Left ventricle myocardium superior (tissue), 1 donor: ENCODE data around the gene CD34. TPM values are rescaled to one million over a fixed set of nuclear protein-coding genes. Genes with fewer than 3 reads are reported as not detected.

ENCODE experiments used
- ATAC-seq: fragments of 200-7000 bp; cut with Tn5 transposase; one replicate; pipeline ENCODE4 v1.9.1; 2020; ENCODE audit warnings: mild to moderate bottlenecking, moderate library complexity
- DNase-seq: peaks from one replicate; pipeline ENCODE4 v3.0.0-alpha.2; 2020
- intact Hi-C: fragments of 100-400 bp; cut with micrococcal nuclease; formaldehyde crosslinking; loops from one replicate; pipeline ENCODE4 v1.11.0; 2022
- total RNA-seq: library from RNA; stranded (reverse); fragmentation: NEBNext Ultra II Directional; extraction: Animal tissue kit (Norgen Biotek cat#: 25700); gene quantifications from one replicate; pipeline ENCODE4 v1.2.1, GENCODE V29; 2021
- donor health status: DM: no; HTN: yes; CAD: no; lungs with severe emphysema.

CD34 gene
- total RNA-seq, 1 donor from 2014 or later: 72.1 TPM

DNA sequence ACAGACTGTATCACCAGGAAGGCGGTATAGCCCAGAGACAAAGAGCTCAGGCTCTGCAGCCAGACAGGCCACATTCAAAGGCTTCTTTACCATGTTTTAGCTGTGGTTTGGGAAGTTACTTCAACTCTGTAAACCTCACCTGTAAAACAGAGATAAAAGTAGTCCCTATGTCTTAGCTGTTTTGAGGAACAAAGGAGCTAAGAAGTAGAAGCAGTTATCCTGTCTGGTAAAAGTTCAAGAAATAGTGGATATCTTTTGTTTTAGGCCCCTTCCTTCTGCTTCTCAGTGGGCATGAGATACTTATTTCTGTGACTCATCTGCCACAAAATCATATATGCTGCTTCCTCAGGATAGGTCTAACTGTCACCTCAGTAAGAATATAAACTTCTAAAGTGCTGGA is 6.5 kb downstream of the CD34 start:
- ATAC-seq (no peak), DNase-seq (no peak)
- intact Hi-C loops: no loop called here

DNA sequence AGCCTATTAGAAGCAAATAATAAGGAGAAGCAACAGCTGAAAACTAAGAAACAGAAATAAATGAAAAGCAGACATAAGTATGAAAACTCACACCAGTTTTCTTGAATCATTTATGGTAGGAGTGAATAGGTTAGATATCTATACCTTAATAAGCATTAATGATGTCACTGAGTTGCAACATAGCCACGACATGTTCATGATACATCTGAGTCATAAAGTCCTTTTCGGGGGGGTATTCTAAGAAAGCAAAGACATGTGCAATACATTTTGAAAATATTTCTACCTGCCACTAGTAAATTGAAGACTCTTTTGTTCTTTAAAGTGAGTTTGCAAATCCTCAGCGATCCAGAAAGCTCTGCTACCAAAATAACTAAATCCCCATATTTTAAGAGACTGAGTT is 7.2 kb downstream of the CD34 start:
- DNase-seq: no peak
- intact Hi-C loops: no loop called here
- no peak for ATAC-seq

DNA sequence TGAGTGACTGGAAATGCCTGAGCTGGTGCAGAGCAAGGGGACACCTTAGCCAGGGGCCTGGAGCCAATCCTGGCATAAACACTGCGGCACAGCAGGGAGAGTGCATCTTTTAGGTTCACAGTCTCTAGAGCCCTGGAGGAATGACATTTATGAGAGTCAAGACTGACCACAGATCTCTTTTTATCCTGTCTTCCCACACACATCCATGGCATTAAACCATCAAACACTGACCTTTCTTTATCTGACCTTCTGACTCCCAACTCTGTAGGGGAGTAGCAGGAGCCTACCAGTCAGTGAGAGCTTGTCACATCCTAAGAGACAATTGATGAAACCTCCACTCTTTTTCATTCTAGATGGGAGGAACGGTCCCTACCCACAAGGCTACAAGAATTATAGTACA is 7.9 kb downstream of the CD34 start:
- no peak for DNase-seq
- ATAC-seq: peak; percentile 9
- intact Hi-C loops: no loop called here

GRCh38 chr1:207902566-207902965 is 8.4 kb downstream of the CD34 start:
- intact Hi-C loops: no loop called here
- DNase-seq: peak; percentile 46
- peak; percentile 50 for ATAC-seq

DNA sequence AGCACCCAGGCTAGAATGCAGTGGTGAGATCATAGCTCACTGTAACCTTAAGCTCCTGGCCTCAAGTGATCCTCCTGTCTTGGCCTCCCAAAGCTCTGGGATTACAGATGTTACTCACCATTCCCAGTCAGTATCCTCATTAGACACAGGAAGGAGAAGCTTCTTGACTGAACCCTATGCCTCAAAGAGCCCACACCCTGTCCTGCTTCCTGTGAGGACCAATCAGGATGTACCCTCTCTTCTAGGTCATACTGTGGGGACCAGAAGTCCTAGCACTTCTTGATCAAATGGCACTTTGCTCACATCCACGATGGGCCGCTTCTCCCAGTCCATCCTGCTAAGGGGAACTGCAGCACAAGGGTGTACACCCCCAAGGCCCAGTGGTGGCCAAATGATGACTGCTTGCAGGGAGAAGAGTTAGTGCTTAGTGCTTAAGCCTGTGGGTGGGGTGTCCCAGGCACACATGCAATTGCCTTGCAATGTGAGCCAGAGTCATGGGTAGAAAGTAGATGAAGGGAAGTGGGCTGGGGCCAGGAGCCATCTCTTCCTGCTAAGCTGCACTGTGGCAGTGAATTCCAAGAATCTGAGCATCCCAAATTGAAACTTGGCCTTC is 9.8 kb downstream of the CD34 start:
- DNase-seq: no peak
- ATAC-seq: peak; percentile 9
- intact Hi-C loops: no loop called here

- DNase-seq: no peak
- no peak for ATAC-seq
- intact Hi-C loops: loop anchor here (5.0 kb wide), 1 partner anchor 63 kb away; no protein-coding TSS in a partner anchor
Measured at GRCh38 chr1:207898836-207899235, 12.1 kb downstream of the CD34 start.

DNA sequence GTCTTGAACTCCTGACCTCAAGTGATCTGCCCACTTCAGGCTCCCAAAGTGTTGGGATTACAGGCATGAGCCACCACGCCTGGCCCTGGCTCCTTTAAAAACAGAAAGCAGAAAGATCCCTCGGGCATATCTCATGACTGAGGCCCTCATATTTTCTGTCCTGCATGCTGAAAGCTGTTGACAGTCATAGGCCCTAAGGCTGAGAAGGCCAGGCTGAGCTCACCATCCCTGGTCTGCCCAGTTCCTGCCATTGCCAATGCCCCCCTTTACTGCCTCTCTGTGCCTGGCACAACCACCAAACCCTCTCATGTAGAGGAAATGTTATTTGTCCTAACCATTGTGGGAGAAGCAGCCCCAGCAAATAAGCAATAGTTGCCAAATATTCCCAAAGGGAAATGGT is 12.7 kb downstream of the CD34 start:
- intact Hi-C loops: loop anchor here (5.0 kb wide), 1 partner anchor 64 kb away; no protein-coding TSS in a partner anchor
- ATAC-seq (peak; percentile 16), DNase-seq (no peak)

DNA sequence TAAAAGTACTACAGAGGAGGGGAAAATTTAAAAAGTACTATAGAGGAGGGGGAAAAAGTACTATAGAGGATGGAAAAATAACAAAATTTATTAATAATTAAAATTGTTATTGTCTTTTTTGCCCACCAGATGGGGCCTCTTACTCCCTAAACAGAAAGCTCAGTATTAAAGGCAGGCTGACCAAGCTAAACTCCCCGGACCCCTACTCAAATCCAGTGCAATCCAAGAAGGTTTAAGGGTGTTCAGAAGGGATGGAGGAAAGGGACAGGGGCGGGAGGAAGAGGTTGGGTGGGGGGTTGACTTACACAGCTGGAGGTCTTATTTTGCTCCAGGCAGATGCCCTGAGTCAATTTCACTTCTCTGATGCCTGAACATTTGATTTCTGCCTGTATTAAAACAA is 13.7 kb downstream of the CD34 start:
- intact Hi-C loops: loop anchor here (5.0 kb wide), 1 partner anchor 65 kb away; no protein-coding TSS in a partner anchor
- ATAC-seq (no peak), DNase-seq (no peak)

DNA sequence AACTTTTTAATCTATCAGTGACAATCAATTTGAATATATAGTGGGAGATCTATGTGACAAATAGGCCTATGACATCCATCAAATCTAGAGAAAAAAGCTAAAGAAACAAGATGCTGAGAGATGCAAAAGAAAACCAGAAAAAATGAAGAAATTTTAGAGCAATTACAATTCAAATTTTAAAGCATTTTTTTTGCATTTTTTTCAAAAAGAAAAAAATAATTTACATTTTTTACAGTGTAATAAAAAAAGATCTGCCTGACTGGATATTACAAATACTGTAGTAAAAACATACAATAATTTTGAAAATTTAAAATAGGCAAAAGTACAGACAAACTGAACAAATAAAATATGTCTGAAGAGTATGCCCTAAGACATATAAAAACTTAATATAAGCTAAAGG is 14.4 kb downstream of the CD34 start:
- intact Hi-C loops: loop anchor here (5.0 kb wide), 1 partner anchor 66 kb away; no protein-coding TSS in a partner anchor
- no peak for ATAC-seq
- DNase-seq: no peak

DNA sequence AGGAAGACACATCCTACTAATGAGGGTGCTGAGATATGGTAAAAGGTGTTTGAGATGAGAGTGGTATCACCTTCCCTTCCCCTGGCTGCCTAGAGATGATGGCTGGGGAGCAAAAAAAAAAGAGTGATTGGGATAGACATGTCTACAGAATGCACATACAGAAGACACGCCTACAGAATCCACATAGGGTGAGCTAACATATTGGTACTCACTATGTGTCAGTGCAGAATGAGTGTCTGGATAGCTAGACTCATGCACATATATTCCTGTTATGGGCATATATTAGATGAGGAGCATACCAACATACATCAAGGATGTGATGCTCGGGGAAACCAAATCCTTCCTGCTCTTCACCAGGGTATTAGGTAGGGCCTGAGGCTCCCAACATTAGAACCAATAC is 16.2 kb downstream of the CD34 start:
- ATAC-seq (no peak), DNase-seq (no peak)
- intact Hi-C loops: loop anchor here (5.0 kb wide), 1 partner anchor 68 kb away; no protein-coding TSS in a partner anchor

DNA sequence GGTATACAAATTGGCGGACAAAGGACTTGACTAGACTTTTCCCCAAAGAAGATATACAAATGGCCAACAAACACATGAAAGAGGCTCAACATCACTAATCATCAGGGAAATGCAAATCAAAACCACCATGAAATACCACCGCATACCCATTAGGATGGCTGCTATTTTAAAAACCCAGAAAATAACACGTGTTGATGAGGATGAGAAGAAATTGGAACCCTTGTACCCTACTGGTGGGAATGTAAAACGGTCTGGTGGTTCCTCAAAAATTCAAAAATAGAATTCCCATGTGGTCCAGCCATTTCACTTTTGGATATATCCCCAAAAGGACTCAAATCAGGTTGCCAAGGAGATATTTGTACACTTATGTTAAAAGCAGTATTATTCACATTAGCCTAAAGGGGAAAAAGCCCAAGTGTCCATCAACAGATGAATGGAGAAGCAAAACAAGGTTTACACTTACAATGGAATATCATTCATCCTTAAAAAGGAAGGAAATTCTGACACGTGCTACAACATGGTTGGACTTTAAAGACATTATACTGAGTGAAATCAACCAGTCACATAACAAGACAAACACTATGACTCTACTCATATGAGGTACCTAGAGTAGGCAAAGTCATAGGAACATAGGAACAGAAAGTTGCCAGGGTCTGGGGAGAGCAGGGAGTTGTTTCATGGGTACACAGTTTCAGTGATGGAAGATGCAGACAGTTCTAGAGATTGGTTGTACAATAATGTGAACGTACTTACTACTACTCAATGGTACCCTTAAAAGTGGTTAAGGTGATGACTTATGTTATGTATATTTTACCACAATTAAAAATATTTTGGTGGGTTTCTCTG is 17.0 kb downstream of the CD34 start:
- ATAC-seq: no peak
- intact Hi-C loops: no loop called here
- DNase-seq: no peak

DNA sequence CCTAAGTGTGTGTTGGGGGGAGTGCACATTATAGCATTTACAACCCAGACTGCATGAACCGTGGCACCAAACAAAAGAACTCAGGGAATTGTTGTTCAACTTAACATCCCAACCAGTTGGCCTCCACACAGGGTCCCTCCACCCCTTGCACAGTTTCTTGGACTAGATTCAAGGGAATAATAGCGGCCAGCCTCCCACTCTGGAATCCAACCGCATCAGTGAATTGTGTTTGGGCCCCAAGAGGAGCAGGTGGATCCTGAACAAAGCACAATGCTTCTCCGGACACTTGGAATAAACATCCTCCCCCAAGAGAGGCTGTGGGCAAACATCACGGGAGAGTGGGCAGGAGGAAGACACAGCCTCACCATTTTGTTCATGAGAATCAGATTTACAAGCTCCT is 18.2 kb downstream of the CD34 start:
- ATAC-seq (no peak), DNase-seq (no peak)
- intact Hi-C loops: no loop called here

GRCh38 chr1:207891148-207891547 is 19.8 kb downstream of the CD34 start:
- no peak for DNase-seq
- intact Hi-C loops: no loop called here
- no peak for ATAC-seq

DNA sequence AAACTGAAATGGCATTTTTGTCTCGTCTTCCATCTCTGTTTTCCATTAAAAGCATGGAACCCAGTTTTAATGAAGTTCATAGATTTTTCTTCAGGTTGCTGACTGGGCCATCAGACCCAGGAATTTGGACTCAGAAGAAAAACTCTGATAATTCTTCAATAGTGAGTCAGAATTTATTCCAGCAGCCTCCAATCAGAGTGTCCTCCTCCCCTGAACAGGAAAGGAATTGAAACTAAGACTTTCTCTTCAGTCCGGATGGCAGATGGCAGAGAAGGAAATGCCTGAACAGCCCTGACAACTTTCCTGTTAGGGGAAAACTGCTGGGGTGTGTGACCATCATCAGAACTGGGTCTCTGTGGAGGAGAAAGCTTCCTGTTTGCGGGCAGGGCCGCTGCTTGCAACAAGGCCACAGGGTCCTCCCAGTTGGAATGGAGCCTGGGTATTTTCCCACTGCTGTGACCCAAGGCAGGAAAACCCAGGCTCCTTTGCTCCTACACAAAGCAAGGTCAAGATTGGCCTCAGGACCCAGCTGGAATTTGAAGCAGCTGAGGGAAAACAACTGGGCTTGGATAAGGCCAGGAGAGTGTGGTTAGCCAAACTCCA is 20.7 kb downstream of the CD34 start:
- intact Hi-C loops: no loop called here
- DNase-seq: peak; percentile 79

DNA sequence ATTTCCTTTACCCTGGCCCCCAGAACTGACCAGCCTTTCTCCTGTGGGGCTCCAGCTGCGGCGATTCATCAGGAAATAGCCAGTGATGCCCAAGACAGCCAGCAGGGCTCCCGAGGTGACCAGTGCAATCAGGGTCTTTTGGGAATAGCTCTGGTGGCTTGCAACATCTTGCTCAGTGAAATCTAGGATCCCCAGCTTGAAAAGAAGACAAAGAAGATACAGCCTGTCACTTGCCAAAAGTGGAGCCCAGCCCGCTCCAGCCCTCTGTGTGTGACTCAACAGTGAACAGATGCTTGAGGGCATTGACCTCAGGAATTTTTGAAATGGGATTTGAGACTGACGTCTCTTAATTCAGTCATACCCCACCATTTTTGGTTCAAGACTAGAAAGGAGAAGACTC is 22.3 kb downstream of the CD34 start:
- peak; percentile 52 for DNase-seq
- ATAC-seq: peak; percentile 2
- intact Hi-C loops: no loop called here

More for the DNA sequence above, 20.7 kb downstream of the CD34 start:
- peak; percentile 84 for ATAC-seq

DNA sequence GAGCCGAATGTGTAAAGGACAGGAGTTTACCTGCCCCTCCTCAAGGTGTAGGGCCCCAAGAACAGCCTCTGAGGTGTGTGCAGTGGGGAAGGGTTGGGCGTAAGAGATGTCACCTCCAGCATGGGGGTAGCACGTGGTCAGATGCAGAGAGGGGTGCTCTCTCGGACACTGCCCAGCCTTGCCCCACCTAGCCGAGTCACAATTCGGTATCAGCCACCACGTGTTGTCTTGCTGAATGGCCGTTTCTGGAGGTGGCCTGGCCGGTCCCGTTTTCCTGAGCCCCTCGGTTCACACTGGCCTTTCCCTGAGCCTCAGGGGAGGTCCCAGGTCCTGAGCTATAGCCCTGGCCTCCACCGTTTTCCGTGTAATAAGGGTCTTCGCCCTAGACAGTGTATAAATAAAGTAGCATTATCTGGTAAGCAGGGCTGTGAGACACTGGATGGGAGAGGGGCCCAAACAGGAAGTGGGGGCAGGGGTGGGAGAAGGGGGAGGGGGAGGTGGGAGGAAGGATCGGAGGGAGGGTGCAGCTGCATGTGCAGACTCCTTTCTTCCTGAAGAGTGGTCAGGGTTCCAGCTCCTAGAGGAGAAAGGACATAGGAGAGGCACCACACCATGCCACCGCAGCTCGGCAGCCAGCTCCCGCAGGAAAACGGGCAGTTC is 23.3 kb downstream of the CD34 start:
- no peak for DNase-seq
- intact Hi-C loops: no loop called here
- ATAC-seq: no peak

DNA sequence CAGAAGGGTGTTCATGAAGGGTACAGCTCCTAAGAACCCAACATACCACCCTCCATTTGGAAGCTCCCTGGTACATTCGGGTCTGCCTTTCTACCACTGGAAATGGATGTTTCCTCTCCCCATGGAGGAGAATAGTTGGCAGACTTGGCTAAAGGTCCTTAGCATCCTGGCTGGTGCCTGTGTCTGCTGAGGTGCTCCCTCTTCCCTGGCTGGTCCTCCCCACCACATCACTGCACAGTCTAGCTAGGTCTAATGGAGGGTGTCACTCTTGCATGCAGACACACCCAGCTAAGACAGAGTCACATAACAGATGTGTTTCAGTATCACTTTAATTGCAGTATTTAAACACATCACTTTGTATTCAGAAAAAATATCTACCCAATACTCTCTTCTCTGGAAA is 24.7 kb downstream of the CD34 start:
- intact Hi-C loops: no loop called here
- DNase-seq (no peak), ATAC-seq (no peak)

- intact Hi-C loops: no loop called here
- DNase-seq: peak; percentile 91
- ATAC-seq: peak; percentile 87
Measured at GRCh38 chr1:207885129-207886032, 25.5 kb downstream of the CD34 start.
